Lung microvascular endothelial cell (primary cell): Measurements from ENCODE around the gene PCCA. TPM values are rescaled to one million over a fixed set of nuclear protein-coding genes. Genes with fewer than 3 reads are reported as not detected.
"Not testable (repeated sequence)": the region's sequence is repeated elsewhere in the genome, so short reads cannot be mapped to it uniquely, and the experiment has no call there.

Experiments
- DNase-seq, 2 donors: peaks; one replicate each; pipeline versions ENCODE4 v3.0.0 to v3.0.0-alpha.2; 2010; ENCODE audit warnings: low read depth in 2 of 2
- total RNA-seq: library from RNA; depleted of rRNA; stranded (reverse); fragments of >200 nt; gene quantifications from 2 replicates; pipeline ENCODE4 v1.2.1, GENCODE V29; 2014

PCCA gene
- total RNA-seq, 1 donor from 2014 or later: 74.6 TPM

GRCh38 chr13:100235311-100235901 is 146.5 kb downstream of the PCCA start:
- peak; percentile 73 to 79 for DNase-seq

GRCh38 chr13:100240109-100240779 is 151.4 kb downstream of the PCCA start:
- no peak for DNase-seq

- peak; percentile 58 to 96 for DNase-seq
Measured at GRCh38 chr13:100244431-100244830, 155.5 kb downstream of the PCCA start.

- DNase-seq: peak in 1 of 2 donors; percentile 54
Measured at GRCh38 chr13:100245104-100245503, 156.2 kb downstream of the PCCA start.

- no peak for DNase-seq
Measured at GRCh38 chr13:100247937-100248336, 159.0 kb downstream of the PCCA start.

GRCh38 chr13:100254002-100254401 is 165.1 kb downstream of the PCCA start:
- no peak for DNase-seq

GRCh38 chr13:100262404-100262803 is 173.5 kb downstream of the PCCA start:
- DNase-seq: no peak

GRCh38 chr13:100266026-100266425 is 177.1 kb downstream of the PCCA start:
- DNase-seq: no peak

GRCh38 chr13:100269837-100270236 is 180.9 kb downstream of the PCCA start:
- peak; percentile 63 to 93 for DNase-seq

- no peak for DNase-seq
Measured at GRCh38 chr13:100273138-100273537, 184.2 kb downstream of the PCCA start.

GRCh38 chr13:100273552-100273951 is 184.7 kb downstream of the PCCA start:
- peak; percentile 2 to 16 for DNase-seq

GRCh38 chr13:100274942-100275506 is 186.1 kb downstream of the PCCA start:
- no peak for DNase-seq

- no peak for DNase-seq
Measured at GRCh38 chr13:100275746-100276145, 186.9 kb downstream of the PCCA start.

- DNase-seq: peak in 1 of 2 donors; percentile 8
Measured at GRCh38 chr13:100280681-100281080, 191.8 kb downstream of the PCCA start.

- DNase-seq: not testable (repeated sequence)
Measured at GRCh38 chr13:100282306-100282705, 193.4 kb downstream of the PCCA start.

GRCh38 chr13:100290165-100290801 is 201.4 kb downstream of the PCCA start:
- no peak for DNase-seq

GRCh38 chr13:100291624-100292023 is 202.7 kb downstream of the PCCA start:
- DNase-seq: no peak

- no peak for DNase-seq
Measured at GRCh38 chr13:100297413-100297812, 208.5 kb downstream of the PCCA start.

GRCh38 chr13:100298116-100298681 is 209.3 kb downstream of the PCCA start:
- DNase-seq: peak; percentile 1 to 82

GRCh38 chr13:100298691-100299090 is 209.8 kb downstream of the PCCA start:
- peak; percentile 11 to 55 for DNase-seq

- peak in 1 of 2 donors; percentile 18 for DNase-seq
Measured at GRCh38 chr13:100300243-100300642, 211.3 kb downstream of the PCCA start.

- DNase-seq: no peak
Measured at GRCh38 chr13:100300708-100301107, 211.8 kb downstream of the PCCA start.
